GM23338 (cell line): ENCODE measurements around the gene OR56B1.

ENCODE experiments used
- CREB1 ChIP-seq: fragments of 250-450 bp; sonication (Bioruptor Pico); IDR thresholded peaks from 2 replicates; pipeline ENCODE4 v1.5.0; 2020; ENCODE audit warnings: low read depth, mild to moderate bottlenecking, moderate library complexity
- ETS1 ChIP-seq: IDR thresholded peaks from 2 replicates; pipeline ENCODE4 v1.6.1; 2016; ENCODE audit warnings: antibody characterized with exemption
- EZH2 ChIP-seq: fragments of 200-600 bp; sonication (generic); IDR thresholded peaks from one replicate; pipeline ENCODE4 v1.8.0; 2017; ENCODE audit warnings: antibody characterized with exemption, mild to moderate bottlenecking, low read depth; ENCODE audit not compliant: unreplicated experiment
- EZH2phosphoT487 ChIP-seq: fragments of 200-600 bp; sonication (generic); IDR thresholded peaks from one replicate; pipeline ENCODE4 v1.8.1; 2018; ENCODE audit warnings: antibody characterized with exemption; ENCODE audit not compliant: unreplicated experiment
- NANOG ChIP-seq: IDR thresholded peaks from 2 replicates; pipeline ENCODE4 v1.6.1; 2016; ENCODE audit warnings: antibody characterized with exemption, borderline replicate concordance
- POLR2AphosphoS5 ChIP-seq: IDR thresholded peaks from 2 replicates; pipeline ENCODE4 v1.6.1; 2016; ENCODE audit warnings: antibody characterized with exemption, low read depth
- ZNF114 ChIP-seq: fragments of 250-450 bp; sonication (Bioruptor Pico); IDR thresholded peaks from 2 replicates; pipeline ENCODE4 v1.5.0; 2020; ENCODE audit warnings: mild to moderate bottlenecking, moderate library complexity
- ZNF462 ChIP-seq: fragments of 250-450 bp; sonication (Bioruptor Pico); IDR thresholded peaks from 2 replicates; pipeline ENCODE4 v1.5.0; 2020; ENCODE audit warnings: mild to moderate bottlenecking, moderate library complexity
- TF ChIP-seq, protein P1 (sequence below), 2 experiments: fragments of 200-600 bp in 1 of 2; sonication (generic) in 1 of 2; conservative IDR thresholded peaks; 2 replicates each; pipeline versions ENCODE4 v1.5.1 to v1.6.1; 2016 to 2017; ENCODE audit warnings: antibody characterized with exemption in 2 of 2, low read depth in 2 of 2, mild to moderate bottlenecking in 2 of 2, moderate library complexity in 1 of 2
- TF ChIP-seq, protein P2 (sequence below): IDR thresholded peaks from one replicate; pipeline ENCODE4 v1.6.1; 2018; ENCODE audit warnings: antibody characterized with exemption; ENCODE audit not compliant: unreplicated experiment

GRCh38 chr11:5736396-5736795 is at the start of gene OR56B1:
- TF ChIP-seq, protein P1, sequence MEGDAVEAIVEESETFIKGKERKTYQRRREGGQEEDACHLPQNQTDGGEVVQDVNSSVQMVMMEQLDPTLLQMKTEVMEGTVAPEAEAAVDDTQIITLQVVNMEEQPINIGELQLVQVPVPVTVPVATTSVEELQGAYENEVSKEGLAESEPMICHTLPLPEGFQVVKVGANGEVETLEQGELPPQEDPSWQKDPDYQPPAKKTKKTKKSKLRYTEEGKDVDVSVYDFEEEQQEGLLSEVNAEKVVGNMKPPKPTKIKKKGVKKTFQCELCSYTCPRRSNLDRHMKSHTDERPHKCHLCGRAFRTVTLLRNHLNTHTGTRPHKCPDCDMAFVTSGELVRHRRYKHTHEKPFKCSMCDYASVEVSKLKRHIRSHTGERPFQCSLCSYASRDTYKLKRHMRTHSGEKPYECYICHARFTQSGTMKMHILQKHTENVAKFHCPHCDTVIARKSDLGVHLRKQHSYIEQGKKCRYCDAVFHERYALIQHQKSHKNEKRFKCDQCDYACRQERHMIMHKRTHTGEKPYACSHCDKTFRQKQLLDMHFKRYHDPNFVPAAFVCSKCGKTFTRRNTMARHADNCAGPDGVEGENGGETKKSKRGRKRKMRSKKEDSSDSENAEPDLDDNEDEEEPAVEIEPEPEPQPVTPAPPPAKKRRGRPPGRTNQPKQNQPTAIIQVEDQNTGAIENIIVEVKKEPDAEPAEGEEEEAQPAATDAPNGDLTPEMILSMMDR (conservative IDR thresholded peaks at IDR 0.05; ENCODE audit: low read depth in 2 of 2): no peak
- TF ChIP-seq, protein P2, sequence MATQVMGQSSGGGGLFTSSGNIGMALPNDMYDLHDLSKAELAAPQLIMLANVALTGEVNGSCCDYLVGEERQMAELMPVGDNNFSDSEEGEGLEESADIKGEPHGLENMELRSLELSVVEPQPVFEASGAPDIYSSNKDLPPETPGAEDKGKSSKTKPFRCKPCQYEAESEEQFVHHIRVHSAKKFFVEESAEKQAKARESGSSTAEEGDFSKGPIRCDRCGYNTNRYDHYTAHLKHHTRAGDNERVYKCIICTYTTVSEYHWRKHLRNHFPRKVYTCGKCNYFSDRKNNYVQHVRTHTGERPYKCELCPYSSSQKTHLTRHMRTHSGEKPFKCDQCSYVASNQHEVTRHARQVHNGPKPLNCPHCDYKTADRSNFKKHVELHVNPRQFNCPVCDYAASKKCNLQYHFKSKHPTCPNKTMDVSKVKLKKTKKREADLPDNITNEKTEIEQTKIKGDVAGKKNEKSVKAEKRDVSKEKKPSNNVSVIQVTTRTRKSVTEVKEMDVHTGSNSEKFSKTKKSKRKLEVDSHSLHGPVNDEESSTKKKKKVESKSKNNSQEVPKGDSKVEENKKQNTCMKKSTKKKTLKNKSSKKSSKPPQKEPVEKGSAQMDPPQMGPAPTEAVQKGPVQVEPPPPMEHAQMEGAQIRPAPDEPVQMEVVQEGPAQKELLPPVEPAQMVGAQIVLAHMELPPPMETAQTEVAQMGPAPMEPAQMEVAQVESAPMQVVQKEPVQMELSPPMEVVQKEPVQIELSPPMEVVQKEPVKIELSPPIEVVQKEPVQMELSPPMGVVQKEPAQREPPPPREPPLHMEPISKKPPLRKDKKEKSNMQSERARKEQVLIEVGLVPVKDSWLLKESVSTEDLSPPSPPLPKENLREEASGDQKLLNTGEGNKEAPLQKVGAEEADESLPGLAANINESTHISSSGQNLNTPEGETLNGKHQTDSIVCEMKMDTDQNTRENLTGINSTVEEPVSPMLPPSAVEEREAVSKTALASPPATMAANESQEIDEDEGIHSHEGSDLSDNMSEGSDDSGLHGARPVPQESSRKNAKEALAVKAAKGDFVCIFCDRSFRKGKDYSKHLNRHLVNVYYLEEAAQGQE: no peak
- no peak for TF ChIP-seq ZNF114
- no peak for TF ChIP-seq EZH2phosphoT487
- TF ChIP-seq ZNF462 (CRISPR knock-in tag): no peak
- TF ChIP-seq POLR2AphosphoS5: no peak
- no peak for TF ChIP-seq EZH2
- TF ChIP-seq CREB1 (CRISPR knock-in tag): no peak
- TF ChIP-seq ETS1: no peak
- TF ChIP-seq NANOG: no peak
